SIG-M5 treated with dmso at 0.1 percent for 504 hours (cell line): Measurements from ENCODE around the gene TARBP2.

Experiments used
- DNase-seq: peaks from one replicate; lab custom pipeline; 2025; ENCODE audit not compliant: unreplicated experiment; lab: John Stamatoyannopoulos, UW

The TARBP2 gene

GRCh38 chr12:53551889-53552291 is 50.8 kb downstream of the TARBP2 start:
- DNase-seq = no peak

- DNase-seq = no peak
Measured at GRCh38 chr12:53552361-53553327, 51.6 kb downstream of the TARBP2 start.
